Hematopoietic multipotent progenitor cell treated with erythropoietin and hydrocortisone succinate and interleukin-3 and kit ligand, for 4 days (in vitro differentiated cells): ENCODE results near the gene CMTM4.
A peak's percentile ranks its signal among the peaks of the same experiment; 100 is the strongest.
"Not testable (repeated sequence)": the region's sequence is repeated elsewhere in the genome, so short reads cannot be mapped to it uniquely, and the experiment has no call there.

Experiments used
- DNase-seq: peaks from one replicate; pipeline ENCODE4 v3.0.0-alpha.2; 2015

The CMTM4 gene

GRCh38 chr16:66668777-66669444 lies 27.6 kb downstream of the CMTM4 start:
- no peak for DNase-seq

GRCh38 chr16:66667944-66668343 lies 28.6 kb downstream of the CMTM4 start:
- no peak for DNase-seq

DNA sequence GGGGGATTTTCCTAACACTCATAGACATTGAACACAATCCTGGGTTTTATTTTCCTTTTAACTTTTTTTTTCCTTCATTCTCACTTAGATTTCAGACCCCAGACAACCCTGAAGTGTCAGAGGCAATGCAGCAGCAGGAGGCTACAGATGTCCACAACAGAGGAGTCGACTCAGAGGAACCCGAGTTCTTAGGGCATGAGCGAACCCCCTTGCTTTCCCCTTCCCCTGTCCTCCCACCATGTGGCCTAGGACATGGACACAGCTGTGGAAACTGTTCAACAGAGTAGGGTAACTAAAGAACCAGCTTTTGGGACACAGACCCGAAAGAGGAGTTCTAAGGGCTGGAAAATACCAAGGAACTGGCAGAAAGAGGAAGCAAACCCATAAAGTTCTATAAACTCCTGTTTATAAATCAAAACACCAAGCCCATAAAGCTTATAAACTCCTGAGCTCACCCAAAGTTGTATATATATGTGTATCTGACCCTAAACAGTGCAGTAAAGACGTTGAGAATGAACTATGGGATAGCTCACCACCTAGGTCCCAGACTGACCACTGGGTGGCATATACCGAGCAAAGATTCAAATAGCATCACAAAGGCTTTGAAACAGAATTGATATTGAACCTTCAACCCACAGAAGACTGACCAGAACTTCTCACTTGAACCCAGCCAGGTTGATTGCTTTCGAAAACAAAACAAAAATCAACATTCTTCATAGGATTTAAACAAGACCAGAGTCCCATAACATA lies 33.9 kb downstream of the CMTM4 start:
- DNase-seq = peak; percentile 64

DNA sequence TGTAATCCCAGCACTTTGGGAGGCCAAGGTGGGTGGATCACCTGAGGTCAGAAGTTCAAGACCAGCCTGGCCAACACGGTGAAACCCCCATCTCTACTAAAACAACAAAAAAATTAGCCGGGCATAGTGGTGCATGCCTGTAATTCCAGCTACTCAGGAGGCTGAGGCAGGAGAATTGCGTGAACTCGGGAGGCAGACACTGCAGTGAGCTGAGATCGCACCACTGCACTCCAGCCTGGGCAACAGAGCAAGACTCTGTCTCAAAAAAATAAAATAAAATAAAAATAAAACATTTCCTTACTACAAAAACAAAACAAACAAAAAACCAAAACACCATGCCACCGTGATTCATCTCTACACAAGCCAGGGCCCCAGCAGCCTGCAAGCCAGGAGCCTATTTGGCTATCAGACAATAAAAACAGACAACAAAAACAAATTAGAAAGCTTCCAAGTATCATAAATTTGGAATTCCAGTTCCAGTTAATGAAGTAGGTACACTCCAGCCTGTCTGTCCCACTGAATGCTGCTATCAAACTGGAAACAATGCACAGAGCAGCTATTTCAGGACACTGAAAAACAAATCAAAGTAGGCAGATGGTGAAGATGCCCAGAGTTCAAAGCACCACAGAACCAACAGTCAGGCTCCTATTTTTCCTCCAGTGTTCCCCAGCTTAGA lies 34.7 kb downstream of the CMTM4 start:
- not testable (repeated sequence) for DNase-seq

- DNase-seq = no peak
Observed at GRCh38 chr16:66661210-66661560, 35.4 kb downstream of the CMTM4 start.

GRCh38 chr16:66660422-66661209 lies 35.9 kb downstream of the CMTM4 start:
- DNase-seq = peak; percentile 68

DNA sequence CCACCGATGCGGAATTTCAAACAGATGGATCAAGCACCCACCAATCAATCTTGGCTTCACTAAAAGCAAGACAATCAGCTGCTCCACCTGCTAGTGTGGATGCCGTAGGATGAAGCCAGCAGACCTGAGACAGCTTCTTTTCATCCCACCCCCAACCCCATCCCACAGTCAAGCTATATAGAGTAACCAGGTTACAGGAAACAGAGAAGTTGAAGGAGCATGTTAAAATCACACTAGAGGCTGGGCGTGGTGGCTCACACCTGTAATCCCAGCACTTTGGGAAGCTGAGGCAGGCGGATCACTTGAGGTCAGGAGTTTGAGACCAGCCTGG lies 37.7 kb downstream of the CMTM4 start:
- no peak for DNase-seq

DNA sequence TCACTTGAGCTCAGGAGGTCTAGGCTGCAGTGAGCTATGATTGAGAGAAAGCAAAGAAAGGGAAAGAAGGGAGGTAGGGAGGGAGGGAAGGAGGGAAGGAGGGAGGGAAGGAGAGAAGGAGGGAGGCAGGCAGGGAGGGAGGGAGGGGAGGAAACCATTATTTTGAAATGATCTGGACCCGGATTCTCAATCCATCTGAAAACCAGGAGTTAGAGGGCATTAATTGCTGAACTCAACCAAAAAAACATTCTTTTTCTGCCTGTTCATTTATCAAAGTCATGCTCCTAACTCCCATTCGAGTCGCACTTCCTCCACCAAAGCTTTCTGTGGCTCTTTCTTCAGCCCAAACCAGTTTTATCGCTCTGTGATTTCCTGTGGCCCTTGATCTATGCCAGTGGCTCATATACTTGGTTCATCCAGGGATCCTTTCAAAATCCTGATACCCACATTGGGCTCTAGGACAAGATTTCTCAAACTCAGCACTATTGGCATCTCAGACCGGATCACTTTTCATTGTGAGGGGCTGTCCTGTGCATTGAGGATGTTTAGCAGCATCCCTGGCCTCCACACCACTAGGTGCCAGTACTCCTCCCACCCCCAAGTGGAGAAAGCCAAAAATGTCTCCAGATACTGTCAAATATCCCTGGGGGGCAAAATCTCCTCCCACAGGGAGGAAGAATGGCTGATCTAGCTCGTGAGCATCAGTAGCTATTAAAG lies 38.2 kb downstream of the CMTM4 start:
- peak; percentile 69 for DNase-seq

GRCh38 chr16:66656547-66656946 lies 40.0 kb downstream of the CMTM4 start:
- DNase-seq = no peak

- peak; percentile 41 for DNase-seq
Observed at GRCh38 chr16:66653581-66654350, 42.8 kb downstream of the CMTM4 start.

DNA sequence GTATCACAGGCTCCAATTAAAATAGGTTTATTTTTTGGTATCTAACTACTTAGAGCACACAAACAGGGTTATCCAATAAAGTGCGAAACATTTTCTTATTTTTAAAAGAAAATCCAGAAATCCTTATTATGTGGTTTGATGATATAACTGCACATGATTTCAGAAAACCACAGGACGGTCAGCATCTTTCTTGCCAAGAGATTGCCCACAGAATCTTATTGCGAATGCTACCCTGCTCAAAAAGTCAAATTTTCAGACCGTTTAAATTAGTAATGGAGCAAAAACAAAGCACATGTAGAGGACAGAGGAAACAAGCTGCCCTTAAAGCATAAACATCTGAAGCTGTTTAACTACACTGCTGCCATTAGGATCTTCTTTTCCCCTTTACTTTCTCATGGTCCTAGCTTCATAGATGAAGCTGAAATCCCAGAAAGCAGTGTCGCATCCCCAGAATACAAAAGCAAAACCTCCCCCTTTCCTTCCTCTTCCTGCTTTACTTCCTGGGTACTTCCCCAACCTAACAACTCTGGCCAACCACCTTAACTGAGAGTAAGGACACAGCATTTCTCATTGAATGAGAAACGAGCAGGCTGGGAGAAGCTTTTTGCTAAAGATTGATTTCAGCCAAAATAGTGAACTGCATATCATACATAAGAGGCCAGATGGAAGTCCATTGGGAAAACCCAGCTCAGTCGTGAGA lies 43.7 kb downstream of the CMTM4 start:
- DNase-seq = no peak

DNA sequence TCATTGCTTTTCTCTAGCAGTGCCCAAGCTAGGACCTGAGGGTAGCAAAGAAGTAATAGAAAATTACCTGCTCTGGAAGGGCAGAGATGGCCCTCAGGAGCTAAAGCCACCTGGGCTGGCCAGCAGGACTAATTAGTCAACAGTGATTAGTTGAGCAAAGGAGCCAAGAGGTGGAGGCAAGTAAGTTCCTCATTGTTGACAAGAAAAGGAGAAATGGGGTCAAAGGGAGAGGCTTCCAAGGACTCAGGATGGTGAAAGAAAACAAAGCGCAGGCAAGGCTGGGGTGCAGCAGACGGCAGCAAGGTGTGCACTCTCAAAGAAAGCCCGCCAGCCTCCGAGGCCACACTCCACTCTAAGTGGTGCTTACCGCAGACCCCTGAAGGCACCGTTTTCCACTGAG lies 44.6 kb downstream of the CMTM4 start:
- no peak for DNase-seq

DNA sequence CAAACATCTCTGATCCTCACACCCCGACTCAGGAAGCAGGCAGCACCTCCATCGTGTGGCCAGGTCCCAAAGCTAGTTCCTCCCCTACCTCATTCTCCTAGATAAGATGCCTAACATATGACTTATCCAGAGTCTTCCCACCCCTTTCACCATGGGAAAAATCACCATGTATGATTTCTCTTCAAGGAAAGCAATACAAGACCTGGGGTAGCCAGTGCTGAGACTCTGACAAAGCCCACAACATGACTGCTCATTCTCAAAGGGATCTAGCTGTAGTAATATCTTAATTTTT lies 45.1 kb downstream of the CMTM4 start:
- DNase-seq = no peak

GRCh38 chr16:66650707-66651473 lies 45.7 kb downstream of the CMTM4 start:
- peak; percentile 94 for DNase-seq

- DNase-seq = no peak
Observed at GRCh38 chr16:66649636-66650205, 46.8 kb downstream of the CMTM4 start.

GRCh38 chr16:66649167-66649566 lies 47.4 kb downstream of the CMTM4 start:
- no peak for DNase-seq

DNA sequence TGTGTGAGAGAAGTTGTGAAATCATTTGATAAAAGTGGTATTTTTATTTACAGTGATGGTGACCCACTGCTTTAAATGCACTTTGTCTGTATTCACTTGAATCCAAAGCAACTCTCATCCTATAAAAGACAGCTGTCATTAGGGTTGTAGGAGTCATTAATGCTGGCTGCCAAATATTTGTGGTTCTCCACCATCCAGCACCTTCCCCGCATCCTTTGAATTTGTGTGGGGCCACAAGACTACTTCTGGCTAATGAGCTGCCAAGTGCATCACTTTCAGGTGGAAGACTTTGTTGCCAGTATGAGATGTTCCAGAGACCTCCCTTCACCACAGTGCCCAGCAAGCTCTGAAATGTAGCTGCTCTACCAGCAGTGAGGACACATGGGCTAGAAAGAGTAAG lies 48.7 kb downstream of the CMTM4 start:
- DNase-seq = no peak

GRCh38 chr16:66641387-66641786 lies 55.2 kb downstream of the CMTM4 start:
- DNase-seq = no peak

- no peak for DNase-seq
Observed at GRCh38 chr16:66640724-66641314, 55.7 kb downstream of the CMTM4 start.
